GM12865 (cell line): ENCODE results near the gene VSIG1.

Experiments
- DNase-seq: peaks from one replicate; pipeline ENCODE4 v3.0.0; 2010; ENCODE audit warnings: low read depth
- H3K4me3 ChIP-seq: 2 replicates; pipeline ENCODE4 v1.5.1; 2011; ENCODE audit warnings: mild to moderate bottlenecking, low read depth, low read length, control low read depth
- TF ChIP-seq, protein P1 (sequence below): IDR thresholded peaks from 2 replicates; pipeline ENCODE4 v1.5.1; 2011; ENCODE audit warnings: low read length, control low read depth, low read depth, inconsistent platforms; ENCODE audit not compliant: insufficient read depth; ENCODE audit errors: missing control alignments

The VSIG1 gene

DNA sequence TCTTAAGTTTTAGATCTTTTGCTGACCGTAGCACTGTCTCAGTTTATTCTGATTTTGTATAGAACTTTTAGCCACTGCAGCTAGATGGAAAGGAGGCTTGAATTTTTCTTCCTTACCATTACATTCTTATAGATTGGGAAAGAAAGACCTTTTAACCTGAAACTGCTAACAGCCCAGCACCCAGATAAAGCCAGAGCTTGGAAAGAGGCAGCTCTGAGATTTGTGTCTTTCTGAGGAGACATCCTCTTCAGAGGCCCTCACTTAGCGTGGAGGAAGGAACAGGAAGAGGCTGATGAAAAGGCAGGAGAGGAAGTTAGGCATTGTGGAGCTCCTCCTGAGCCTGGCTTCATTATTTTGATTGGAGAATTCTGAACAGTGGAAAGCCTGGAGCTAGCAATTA lies 81.8 kb downstream of the VSIG1 start:
- TF ChIP-seq, protein P1, sequence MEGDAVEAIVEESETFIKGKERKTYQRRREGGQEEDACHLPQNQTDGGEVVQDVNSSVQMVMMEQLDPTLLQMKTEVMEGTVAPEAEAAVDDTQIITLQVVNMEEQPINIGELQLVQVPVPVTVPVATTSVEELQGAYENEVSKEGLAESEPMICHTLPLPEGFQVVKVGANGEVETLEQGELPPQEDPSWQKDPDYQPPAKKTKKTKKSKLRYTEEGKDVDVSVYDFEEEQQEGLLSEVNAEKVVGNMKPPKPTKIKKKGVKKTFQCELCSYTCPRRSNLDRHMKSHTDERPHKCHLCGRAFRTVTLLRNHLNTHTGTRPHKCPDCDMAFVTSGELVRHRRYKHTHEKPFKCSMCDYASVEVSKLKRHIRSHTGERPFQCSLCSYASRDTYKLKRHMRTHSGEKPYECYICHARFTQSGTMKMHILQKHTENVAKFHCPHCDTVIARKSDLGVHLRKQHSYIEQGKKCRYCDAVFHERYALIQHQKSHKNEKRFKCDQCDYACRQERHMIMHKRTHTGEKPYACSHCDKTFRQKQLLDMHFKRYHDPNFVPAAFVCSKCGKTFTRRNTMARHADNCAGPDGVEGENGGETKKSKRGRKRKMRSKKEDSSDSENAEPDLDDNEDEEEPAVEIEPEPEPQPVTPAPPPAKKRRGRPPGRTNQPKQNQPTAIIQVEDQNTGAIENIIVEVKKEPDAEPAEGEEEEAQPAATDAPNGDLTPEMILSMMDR: no peak
- DNase-seq: no peak
- no peak overlapping the region for H3K4me3 ChIP-seq

DNA sequence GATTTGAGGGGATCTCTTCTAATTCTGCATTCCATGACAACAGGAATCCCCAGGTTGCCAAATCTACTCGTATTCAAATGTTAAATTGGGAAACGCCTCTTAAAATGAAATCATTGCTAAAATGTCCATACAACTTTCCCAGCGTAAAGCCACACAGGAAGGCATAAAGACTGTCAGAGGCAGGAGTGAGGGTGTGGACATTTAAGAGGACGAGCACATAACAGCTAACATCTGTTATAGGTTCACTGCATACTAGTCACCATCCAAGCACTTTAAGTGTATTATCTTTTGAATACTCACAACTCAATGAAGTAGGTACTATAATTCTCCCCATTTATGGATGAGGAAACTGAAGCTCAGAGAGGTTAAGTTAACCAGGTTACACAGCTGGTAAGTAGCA lies 82.3 kb downstream of the VSIG1 start:
- no peak for DNase-seq
- TF ChIP-seq, protein P1: no peak
- no peak overlapping the region for H3K4me3 ChIP-seq
